Measurements from ENCODE around the gene INMT.

- TF ChIP-seq TCF7L2 (IDR thresholded peaks at IDR 0.05; ENCODE audit: borderline replicate concordance, low read depth, low read length) (no peak), ZNF707 (tag by site-specific recombination; IDR thresholded peaks at IDR 0.05) (no peak), ZNF645 (tag by site-specific recombination; IDR thresholded peaks at IDR 0.05) (no peak), TRIM28 (IDR thresholded peaks at IDR 0.05; ENCODE audit: borderline replicate concordance, low read length) (no peak)
Observed at GRCh38 chr7:30785786-30786185, 33.9 kb downstream of the INMT start.

Data from HEK293 (cell line).